ENCODE results near the gene KRTAP10-1. TPM values are rescaled to one million over a fixed set of nuclear protein-coding genes. Genes with fewer than 3 reads are reported as not detected.

Gene KRTAP10-1
- total RNA-seq, 2 experiments from 2014 or later: not detected

DNA sequence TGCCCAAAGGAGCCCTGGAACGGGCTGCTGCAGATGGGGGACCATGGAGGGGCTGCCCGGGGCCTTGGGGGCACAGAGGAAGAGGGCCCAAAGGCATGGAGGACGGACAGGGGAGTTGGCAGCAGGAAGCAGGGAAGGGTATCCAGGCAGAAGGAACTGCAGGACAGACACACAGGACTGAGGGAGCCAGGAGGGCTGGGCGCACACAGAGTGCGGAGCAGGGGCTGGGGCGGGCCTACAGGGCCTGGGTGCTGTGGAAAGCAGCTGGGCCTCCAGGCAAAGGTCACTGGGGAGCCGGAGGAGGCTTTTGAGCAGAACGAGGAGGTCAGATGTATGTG is 28.1 kb downstream of the KRTAP10-1 start:
- DNase-seq: no peak
- intact Hi-C loops (cut with micrococcal nuclease): loop anchor here (5.0 kb wide), 2 partner anchors 365 to 420 kb away; no protein-coding TSS in a partner anchor
- no peak overlapping the region for H3K4me3 Mint-ChIP-seq
- no peaks in the 10 kb centered on the region for H3K27me3 Mint-ChIP-seq (ENCODE audit: low read depth)
- no peak overlapping the region for H3K27ac Mint-ChIP-seq
- CTCF ChIA-PET: interaction anchor here (2.5 to 2.7 kb wide), 2 partner anchors 229 to 282 kb away, joined by 27 to 37 read pairs; no protein-coding TSS in a partner anchor
- H3K36me3 Mint-ChIP-seq (ENCODE audit: low read depth): no peaks in the 10 kb centered on the region
- H3K4me1 Mint-ChIP-seq (ENCODE audit: low read depth): peaks cover 5% of the 10 kb centered on the region
- H3K9me3 Mint-ChIP-seq: no peaks in the 10 kb centered on the region

DNA sequence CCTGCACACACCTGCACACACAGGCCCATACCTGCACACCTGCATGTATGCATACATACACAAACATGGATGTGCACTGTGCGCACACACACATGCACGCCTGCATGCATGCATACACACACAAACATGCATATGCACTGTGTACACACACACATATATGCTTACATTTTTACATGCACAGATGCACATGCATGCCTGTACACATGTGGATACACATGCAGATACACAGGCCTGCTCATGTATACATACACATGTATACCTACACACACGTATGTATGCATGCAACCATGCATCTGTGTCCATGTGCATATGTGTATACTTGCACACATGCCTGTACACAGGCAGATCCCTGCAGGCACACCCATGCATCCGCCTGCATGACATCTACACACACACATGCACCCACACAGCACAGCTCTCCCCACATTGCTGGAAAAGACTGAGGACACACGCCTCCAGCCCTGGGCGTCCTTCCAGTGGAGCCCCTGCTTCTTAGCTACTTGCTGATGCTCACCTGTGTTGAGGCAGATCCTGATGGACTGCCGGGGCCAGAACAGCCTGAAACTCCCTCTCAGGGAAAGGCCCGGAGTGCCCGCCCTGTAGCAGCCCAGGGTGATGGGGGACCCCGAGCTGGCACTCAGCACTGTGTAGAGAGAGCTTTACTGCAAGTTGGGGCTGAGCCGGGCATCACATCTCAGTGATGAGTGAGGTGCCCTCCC is 28.6 kb downstream of the KRTAP10-1 start:
- Mint-ChIP-seq H3K27me3 (ENCODE audit: low read depth) (no peaks in the 10 kb centered on the region), H3K9me3 (no peaks in the 10 kb centered on the region), H3K4me3 (no peak overlapping the region), H3K36me3 (ENCODE audit: low read depth) (no peaks in the 10 kb centered on the region), H3K27ac (no peak overlapping the region), H3K4me1 (ENCODE audit: low read depth) (peaks cover 5% of the 10 kb centered on the region)
- CTCF ChIA-PET: interaction anchor here (0.6 to 2.7 kb wide), 19 partner anchors 8 to 350 kb away, joined by 3 to 37 read pairs (median 3); no protein-coding TSS in a partner anchor
- DNase-seq: no peak
- intact Hi-C loops (cut with micrococcal nuclease): loop anchor here (5.0 kb wide), 2 partner anchors 366 to 421 kb away; no protein-coding TSS in a partner anchor

DNA sequence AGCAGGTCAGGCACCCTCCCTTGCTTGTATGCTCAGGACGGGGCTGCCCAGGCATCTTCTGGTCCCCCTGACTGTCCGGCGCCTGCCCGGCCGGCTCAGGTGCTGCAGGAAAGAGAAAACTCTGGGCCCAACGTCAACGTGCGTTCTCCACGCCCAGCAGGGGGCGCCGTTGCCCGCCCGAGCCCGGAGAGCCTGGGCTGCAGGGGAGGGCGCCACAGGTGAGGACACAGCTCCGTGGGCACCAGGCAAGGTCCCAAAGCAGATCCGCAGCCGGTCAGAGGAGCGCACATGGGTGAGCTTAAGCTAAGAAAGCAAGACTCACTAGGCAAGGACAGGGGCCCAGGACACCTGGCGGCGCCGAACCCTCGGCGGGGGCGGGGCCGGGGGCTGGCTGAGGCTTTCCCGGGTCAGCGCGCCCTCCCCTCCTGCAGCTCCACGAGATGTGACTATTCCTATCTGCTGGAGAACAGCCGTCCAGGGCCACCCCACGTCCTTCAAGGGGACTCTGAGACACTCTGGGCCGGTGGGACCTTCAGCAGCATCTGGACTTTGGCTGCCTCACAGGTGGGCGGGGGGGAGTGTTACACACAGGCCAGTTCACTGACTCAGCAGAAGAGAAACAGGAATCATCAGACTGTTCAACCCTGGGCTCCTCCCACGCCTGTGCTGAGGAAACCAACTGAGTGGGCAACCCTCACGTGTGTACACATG is 29.3 kb downstream of the KRTAP10-1 start:
- Mint-ChIP-seq H3K36me3 (ENCODE audit: low read depth) (no peaks in the 10 kb centered on the region), H3K9me3 (no peaks in the 10 kb centered on the region), H3K27me3 (ENCODE audit: low read depth) (no peaks in the 10 kb centered on the region), H3K4me3 (no peak overlapping the region), H3K27ac (no peak overlapping the region), H3K4me1 (ENCODE audit: low read depth) (peaks cover 5% of the 10 kb centered on the region)
- peak; percentile 81 for DNase-seq
- intact Hi-C loops (cut with micrococcal nuclease): loop anchor here (1.0 to 5.0 kb wide), 4 partner anchors 232 to 422 kb away; no protein-coding TSS in a partner anchor
- CTCF ChIA-PET: interaction anchor here (0.6 to 2.7 kb wide), 22 partner anchors 9 to 351 kb away, joined by 3 to 37 read pairs (median 3); no protein-coding TSS in a partner anchor

DNA sequence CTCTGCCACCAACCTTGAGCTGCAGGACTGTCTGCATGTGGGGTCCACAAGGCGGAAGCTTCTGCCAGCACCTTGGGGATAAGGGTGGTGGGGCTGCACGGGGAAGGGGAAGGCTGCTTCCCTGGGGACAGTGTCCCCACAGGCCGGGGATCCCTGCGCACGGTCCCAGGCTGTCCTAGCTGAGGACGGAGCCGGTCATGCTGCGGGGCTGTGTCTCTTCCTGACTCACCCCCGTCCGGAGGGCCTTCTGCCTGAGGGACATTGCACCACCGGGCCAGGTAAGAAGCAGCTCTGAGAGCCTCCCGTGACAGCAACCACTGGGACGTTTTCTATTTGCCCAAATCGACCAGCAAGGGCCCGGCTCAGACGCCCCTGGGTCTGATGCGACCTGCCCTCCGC is 29.9 kb downstream of the KRTAP10-1 start:
- CTCF ChIA-PET: interaction anchor here (0.6 to 2.7 kb wide), 13 partner anchors 11 to 336 kb away, joined by 3 to 37 read pairs (median 5); partner anchors contain the start of gene KRTAP10-9

DNA sequence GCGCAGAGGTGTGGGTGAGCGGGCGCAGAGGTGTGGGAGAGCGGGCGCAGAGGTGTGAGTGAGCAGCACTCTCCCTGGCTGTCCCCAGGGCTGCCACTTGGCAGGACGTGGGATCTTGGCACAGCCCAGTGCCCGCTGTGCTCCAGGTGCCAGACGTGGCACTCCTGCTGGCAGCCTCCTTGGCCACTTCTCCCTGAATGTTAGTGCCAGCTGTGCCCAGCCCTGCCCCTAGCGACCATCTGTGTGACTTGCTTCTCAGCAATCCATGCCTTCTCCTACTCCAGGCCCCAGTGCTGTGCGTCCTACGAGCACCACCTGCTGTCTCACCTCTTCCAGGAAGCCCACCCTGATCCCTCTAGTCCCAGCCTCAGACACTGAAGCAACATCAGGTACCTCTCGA is 30.5 kb downstream of the KRTAP10-1 start:
- H3K9me3 Mint-ChIP-seq: no peaks in the 10 kb centered on the region
- peaks cover 5% of the 10 kb centered on the region for H3K4me1 Mint-ChIP-seq (ENCODE audit: low read depth)
- no peaks in the 10 kb centered on the region for H3K36me3 Mint-ChIP-seq (ENCODE audit: low read depth)
- no peak for DNase-seq
- intact Hi-C loops (cut with micrococcal nuclease): no loop called here
- CTCF ChIA-PET: interaction anchor here (0.6 to 2.7 kb wide), 10 partner anchors 11 to 284 kb away, joined by 3 to 37 read pairs (median 4); partner anchors contain the start of gene KRTAP10-9
- H3K27me3 Mint-ChIP-seq (ENCODE audit: low read depth): no peaks in the 10 kb centered on the region
- no peak overlapping the region for H3K4me3 Mint-ChIP-seq
- no peak overlapping the region for H3K27ac Mint-ChIP-seq

More for the DNA sequence above, 29.9 kb downstream of the KRTAP10-1 start:
- Mint-ChIP-seq H3K27ac (no peak overlapping the region), H3K27me3 (ENCODE audit: low read depth) (no peaks in the 10 kb centered on the region), H3K4me3 (no peak overlapping the region), H3K4me1 (ENCODE audit: low read depth) (peaks cover 5% of the 10 kb centered on the region), H3K9me3 (no peaks in the 10 kb centered on the region), H3K36me3 (ENCODE audit: low read depth) (no peaks in the 10 kb centered on the region)
- DNase-seq: no peak
- intact Hi-C loops (cut with micrococcal nuclease): loop anchor here (1.0 to 5.0 kb wide), 4 partner anchors 232 to 422 kb away; no protein-coding TSS in a partner anchor

DNA sequence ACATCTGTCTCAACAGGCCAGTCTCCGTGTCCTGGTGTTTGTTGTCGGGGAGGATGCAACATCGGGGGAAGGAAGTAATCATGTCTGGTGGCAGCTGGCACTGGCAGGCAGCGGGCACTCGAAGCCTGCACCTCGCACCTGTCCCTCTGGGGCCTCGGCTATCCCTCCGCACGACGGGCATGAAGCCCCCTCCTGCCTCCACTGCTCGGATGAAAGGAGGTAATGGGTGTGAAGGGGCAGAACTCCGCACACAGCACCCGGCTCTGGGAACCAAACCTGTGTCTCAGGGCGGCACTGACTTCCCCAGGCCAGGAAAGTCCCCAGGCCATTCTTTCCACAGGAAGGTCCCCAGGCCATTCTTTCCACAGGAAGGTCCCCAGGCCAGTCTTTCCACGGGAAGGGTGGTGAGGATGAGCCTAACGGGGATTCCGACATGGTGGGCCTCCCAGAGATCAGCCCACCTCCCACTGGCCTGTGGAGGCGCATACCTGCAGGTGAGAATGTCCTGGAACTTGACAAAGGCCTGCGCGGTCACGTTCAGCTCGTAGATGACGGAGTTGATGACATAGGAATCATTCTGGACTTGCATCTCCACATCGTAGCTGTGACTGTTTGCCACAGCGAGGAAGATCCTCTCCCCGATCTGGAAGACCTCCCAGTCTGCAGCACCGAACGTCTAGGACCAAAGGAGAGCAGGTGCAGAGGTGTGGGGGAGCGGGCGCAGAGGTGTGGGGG is 31.1 kb downstream of the KRTAP10-1 start:
- no peak overlapping the region for H3K4me3 Mint-ChIP-seq
- no peak overlapping the region for H3K27ac Mint-ChIP-seq
- no peaks in the 10 kb centered on the region for H3K9me3 Mint-ChIP-seq
- no peaks in the 10 kb centered on the region for H3K36me3 Mint-ChIP-seq (ENCODE audit: low read depth)
- CTCF ChIA-PET: interaction anchor here (1.0 kb wide), 1 partner anchor 284 kb away, joined by 3 read pairs; no protein-coding TSS in a partner anchor
- no peak for DNase-seq
- intact Hi-C loops (cut with micrococcal nuclease): no loop called here
- H3K4me1 Mint-ChIP-seq (ENCODE audit: low read depth): peaks cover 9% of the 10 kb centered on the region
- no peaks in the 10 kb centered on the region for H3K27me3 Mint-ChIP-seq (ENCODE audit: low read depth)

DNA sequence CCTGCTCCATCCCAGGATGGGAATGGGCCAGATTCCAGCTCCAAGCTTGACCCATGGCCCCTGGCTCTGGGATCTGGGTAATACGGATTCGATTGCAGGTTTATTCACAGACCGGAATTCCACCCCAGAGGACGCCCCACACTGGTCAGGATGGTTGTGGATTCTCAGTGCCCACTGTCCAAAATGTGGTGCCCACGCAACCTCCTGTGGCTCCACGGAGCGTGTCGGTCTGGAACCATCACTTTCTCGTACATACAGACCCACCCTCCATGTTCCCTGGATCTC is 31.6 kb downstream of the KRTAP10-1 start:
- H3K4me3 Mint-ChIP-seq: no peak overlapping the region
- no peaks in the 10 kb centered on the region for H3K36me3 Mint-ChIP-seq (ENCODE audit: low read depth)
- DNase-seq: no peak
- intact Hi-C loops (cut with micrococcal nuclease): no loop called here
- H3K9me3 Mint-ChIP-seq: no peaks in the 10 kb centered on the region
- peaks cover 11% of the 10 kb centered on the region for H3K4me1 Mint-ChIP-seq (ENCODE audit: low read depth)
- CTCF ChIA-PET: no interaction called here
- H3K27me3 Mint-ChIP-seq (ENCODE audit: low read depth): no peaks in the 10 kb centered on the region
- H3K27ac Mint-ChIP-seq: no peak overlapping the region

DNA sequence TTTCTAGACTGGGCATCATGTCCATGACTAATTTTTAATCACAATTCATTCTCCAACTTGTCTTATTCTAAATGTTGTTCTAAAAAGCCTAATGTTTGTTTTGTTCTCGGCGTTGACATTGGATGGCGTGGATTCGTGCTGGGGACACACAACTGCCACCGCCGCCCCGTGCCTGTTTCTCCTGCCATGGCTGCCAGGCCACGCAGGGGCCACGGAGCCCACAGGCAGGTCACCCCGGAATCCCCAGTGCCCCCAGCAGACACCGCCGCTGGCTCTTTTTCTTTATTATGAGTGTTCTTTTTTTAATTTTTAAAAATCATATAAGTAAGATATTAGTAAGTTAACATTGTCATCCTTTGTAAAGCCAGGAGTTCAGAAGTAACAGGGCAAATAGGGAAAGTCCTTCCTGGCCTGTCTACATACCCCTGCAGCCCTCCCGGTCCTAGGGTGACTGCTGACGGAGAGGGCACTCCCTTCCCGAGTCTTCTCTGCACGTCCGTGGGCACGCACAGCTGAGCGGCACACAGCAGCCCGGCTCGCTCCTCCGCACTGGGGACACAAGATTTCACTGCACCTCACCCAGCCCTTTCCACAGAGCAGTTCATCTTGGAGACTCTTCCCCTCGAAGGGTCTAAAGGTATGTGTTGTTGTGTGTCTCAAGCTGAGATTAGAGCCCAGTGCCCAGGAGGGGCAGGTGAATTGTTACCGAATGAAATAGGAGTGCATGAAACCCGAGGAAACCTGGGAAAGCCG is 32.1 kb downstream of the KRTAP10-1 start:
- Mint-ChIP-seq H3K9me3 (no peaks in the 10 kb centered on the region), H3K4me3 (no peak overlapping the region), H3K27ac (no peak overlapping the region), H3K36me3 (ENCODE audit: low read depth) (no peaks in the 10 kb centered on the region), H3K4me1 (ENCODE audit: low read depth) (peaks cover 11% of the 10 kb centered on the region), H3K27me3 (ENCODE audit: low read depth) (no peaks in the 10 kb centered on the region)
- no peak for DNase-seq
- intact Hi-C loops (cut with micrococcal nuclease): no loop called here
- CTCF ChIA-PET: no interaction called here

DNA sequence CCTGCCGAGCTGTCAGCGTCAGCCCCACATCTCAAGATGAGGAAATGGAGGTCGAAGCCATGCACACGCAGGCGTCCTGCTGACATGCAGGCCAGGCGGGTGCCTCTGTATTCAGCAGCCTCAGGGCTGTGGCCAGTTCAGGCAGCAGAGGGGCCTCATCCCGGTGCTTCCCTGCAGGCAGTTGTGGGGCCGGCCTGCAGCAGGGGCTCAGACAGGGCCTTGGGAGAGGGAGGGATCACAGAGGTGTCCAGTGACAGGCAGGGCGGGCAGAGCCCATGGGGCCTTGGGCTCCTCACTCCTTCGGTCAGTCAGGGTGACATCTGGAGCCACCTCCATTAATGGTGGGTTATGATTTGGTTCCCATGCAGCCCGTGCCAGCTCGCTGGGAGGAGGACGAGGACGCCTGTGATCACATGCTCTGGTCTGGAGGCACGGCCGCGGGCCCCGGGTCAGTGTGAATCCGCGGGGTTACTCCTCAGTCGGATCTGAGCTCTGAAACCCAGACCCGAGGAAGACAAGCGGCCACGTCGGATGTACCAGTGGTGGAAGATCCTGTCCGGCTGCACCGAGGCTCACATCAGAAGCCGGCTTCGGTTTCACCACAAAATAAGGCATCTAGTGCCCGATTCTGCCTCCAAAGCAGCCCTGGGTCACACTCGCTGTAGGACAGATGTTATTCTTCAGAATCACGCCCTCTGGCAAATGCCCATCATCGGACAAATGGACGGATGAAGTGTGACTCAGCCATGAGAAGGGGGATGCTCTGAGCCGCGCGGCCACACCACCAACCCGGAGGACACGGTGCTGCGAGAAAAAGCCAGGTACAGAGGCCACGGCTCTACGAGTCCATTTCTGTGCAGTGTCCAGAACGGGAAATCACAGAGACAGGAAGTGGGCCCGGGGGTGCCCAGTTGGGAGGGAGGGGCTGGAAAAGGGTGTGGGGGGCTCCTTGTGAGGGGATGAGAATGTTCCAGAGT is 33.4 kb downstream of the KRTAP10-1 start:
- no peak overlapping the region for H3K4me3 Mint-ChIP-seq
- H3K27me3 Mint-ChIP-seq (ENCODE audit: low read depth): no peaks in the 10 kb centered on the region
- no peak overlapping the region for H3K27ac Mint-ChIP-seq
- no peaks in the 10 kb centered on the region for H3K36me3 Mint-ChIP-seq (ENCODE audit: low read depth)
- intact Hi-C loops (cut with micrococcal nuclease): no loop called here
- no peaks in the 10 kb centered on the region for H3K9me3 Mint-ChIP-seq
- H3K4me1 Mint-ChIP-seq (ENCODE audit: low read depth): peaks cover 11% of the 10 kb centered on the region
- no peak for DNase-seq
- CTCF ChIA-PET: no interaction called here

DNA sequence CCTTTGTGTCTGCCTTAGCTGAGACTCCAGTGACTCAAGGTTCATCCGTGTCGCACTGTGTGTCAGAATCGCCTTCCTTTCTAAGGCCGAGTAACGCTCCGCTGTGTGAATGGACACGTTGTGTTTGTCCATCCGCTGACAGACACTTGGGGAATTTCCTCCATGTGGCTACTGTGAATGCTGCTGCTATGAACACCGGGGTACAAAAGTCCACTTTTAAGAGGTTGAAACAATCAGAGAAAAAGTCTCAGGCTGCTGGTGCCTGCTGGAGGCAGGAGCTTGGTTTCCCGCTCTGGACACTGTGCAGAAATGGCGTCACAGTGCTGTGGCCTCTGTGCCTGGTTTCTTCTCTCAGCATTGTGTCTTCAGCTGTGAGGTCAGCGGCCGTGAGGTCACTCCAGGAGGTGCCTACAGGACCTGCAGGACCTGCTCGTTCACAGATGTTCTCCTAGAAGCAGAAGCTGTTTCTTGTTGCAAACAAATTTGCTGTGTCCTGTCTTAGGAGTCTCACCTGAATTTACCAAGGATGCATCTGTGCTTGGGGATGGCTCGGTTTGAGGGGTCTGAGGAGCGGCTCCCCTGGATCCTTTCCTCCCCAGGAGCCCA is 34.2 kb downstream of the KRTAP10-1 start:
- Mint-ChIP-seq H3K36me3 (ENCODE audit: low read depth) (no peaks in the 10 kb centered on the region), H3K4me3 (no peak overlapping the region), H3K9me3 (no peaks in the 10 kb centered on the region), H3K4me1 (ENCODE audit: low read depth) (peaks cover 8% of the 10 kb centered on the region), H3K27me3 (ENCODE audit: low read depth) (no peaks in the 10 kb centered on the region), H3K27ac (no peak overlapping the region)
- intact Hi-C loops (cut with micrococcal nuclease): no loop called here
- CTCF ChIA-PET: no interaction called here
- no peak for DNase-seq
